ENCODE measurements around the gene LGR4.

LGR4 gene

DNA sequence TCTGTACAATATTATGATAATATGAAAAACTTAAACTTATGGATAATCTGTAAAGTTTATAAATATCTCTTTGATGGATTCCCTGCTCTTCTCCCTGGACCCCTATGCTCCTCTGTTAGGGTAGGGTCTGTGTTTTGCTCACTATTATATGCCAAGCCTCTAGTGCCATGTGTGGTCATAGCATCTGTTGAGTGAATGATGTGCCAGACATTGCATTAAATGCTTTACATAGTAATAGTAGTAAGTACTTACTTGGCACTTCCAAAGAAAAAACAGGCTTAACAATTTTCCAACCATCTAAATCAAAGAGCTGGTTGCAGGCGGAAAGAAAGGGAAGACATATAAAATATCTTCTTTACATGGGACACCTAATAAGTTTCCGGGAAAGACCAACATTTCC, 46.8 kb downstream of the LGR4 start:
- DNase-seq (ENCODE audit: low spot score): no peak

DNA sequence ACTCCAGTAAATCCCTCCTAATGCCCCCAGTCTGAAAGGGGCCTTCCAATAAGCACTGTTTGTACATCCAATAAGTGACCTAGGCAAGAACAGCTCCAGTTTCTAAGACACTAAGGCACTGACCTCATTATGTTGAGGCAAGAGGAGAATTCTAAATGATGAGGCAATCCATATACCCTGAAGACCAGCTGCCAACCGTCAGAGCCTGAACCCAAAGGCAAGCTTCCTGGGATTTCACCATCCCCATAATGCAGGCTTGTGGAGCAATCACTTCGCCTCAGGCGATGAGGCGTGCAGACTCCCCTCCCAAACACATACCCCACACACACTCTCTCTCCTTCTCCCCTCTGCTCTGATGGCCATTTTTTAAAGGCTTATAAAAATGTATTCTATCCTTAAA, 49.5 kb downstream of the LGR4 start:
- no peak for DNase-seq (ENCODE audit: low spot score)

GRCh38 chr11:27421819-27422494, 50.6 kb downstream of the LGR4 start:
- DNase-seq (ENCODE audit: low spot score): no peak

DNA sequence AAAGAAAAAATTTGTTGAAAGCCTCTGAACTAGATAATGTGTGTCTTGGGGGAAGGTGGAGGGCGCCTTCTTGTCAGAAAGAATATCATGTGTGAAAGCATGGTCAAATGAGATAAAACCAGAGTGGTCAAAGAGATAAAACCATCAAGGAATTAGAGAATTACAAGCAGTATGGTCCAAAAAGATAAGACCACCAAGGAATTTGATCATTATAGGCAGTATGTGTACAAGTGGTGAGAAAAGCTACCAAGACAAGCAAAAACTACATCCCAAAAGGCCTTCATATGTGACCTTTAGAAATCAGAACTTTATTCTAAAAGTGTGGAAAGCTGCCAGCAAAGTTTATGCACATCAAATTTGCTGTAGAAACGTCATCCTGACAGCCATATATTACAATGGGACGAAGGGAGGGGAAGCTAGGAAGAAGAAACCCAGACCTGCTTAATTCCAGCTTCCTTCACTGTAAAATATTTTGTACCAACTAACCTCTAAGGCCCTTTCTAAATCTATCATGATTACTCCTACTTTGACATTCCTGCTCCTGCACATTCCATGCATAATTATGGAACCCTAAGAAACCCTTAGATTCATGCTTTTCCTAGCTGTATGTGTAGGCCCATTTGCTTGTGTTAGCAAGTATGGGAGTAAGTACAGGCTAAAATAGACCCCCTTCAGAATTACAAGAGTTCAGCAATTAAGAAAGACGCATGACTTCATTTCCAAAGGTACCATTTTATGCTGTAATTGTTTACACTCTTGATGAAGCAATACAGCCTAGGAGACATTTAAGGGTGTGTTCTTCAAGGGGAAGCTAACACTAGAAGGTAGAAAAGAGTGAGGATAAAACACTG, 51.6 kb downstream of the LGR4 start:
- DNase-seq (ENCODE audit: low spot score): peak; percentile 65

DNA sequence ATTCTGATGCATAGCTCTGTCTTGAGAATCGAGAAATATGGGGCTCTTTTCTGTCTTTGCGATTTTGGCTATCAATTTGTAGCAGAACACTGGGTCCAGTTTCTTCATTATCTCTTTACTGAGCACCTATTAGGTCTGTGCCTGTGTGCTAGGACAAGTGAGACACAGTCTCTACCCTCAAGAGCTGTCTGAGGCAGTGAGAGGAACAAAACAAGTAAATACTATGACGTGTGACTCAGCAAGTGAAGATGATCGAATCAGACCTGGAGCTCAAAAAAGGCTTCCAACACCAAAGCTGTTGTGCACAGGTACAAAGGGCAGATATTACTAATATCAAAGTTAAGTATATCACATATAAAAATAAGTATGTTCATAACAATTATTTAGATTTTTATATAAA, 52.4 kb downstream of the LGR4 start:
- DNase-seq (ENCODE audit: low spot score): peak; percentile 66

- no peak for DNase-seq (ENCODE audit: low spot score)
Observed at GRCh38 chr11:27418356-27418755, 54.2 kb downstream of the LGR4 start.

GRCh38 chr11:27416568-27417176, 55.9 kb downstream of the LGR4 start:
- no peak for DNase-seq (ENCODE audit: low spot score)

DNA sequence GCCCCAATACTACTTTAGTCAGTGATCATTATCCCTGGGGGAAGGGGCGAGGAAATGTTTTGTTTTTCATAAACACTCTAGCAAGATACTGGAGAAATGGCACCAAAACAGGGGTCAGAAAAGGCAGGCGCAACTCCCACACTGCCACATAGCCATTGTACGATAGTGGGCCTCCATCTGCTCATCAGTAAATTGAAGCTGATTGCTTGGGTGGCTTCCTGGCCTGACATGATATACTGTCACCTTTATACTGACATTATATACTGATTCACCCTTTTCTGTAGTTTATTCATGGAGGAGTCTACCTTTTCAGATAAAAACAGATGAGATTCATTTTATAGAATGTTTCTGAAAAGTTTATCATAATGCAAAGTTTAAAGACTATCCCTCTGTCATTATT, 57.9 kb downstream of the LGR4 start:
- DNase-seq (ENCODE audit: low spot score): no peak

DNA sequence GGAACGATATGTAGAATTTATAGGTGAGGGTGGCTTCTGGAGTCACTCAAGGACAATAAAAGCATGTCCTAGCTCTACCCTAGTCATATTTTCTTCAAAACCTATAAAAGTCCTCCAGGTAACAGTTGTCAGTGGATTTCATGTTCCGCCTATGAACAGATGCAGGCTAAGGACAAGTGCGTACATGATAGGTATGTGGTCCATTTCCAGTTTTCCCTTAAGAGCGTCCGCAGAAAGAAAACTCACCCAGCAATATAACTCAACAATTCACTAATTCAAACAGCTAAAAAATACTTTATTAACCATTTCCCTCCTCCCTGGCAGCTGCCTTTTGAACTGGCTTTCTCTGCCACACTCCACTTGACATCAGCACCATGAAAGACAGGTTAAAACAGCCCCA, 59.4 kb downstream of the LGR4 start:
- DNase-seq (ENCODE audit: low spot score): no peak

DNA sequence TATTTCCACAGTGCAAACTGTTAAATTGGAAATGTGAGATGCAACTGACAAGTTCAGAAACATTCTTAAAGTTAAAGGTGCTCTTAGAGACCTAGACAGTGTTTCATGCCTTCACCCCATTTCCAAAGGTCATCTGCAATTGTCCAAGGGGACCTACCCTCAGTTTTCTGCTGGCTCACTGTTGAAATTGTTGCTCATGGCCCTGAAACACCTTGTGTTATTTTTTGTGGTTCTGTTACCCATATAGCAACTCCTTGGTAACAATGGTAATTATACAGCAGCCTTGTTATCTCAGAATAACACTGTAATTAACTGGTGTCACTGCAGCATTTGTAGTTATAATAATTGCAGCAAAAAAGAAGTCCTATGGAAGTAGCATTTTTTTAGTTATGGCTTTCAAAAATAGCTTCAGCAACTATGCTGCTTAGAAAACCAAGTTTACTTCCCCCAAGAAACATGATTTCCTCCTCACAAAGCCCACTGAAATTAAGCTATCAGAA, 60.3 kb downstream of the LGR4 start:
- DNase-seq (ENCODE audit: low spot score): no peak

DNA sequence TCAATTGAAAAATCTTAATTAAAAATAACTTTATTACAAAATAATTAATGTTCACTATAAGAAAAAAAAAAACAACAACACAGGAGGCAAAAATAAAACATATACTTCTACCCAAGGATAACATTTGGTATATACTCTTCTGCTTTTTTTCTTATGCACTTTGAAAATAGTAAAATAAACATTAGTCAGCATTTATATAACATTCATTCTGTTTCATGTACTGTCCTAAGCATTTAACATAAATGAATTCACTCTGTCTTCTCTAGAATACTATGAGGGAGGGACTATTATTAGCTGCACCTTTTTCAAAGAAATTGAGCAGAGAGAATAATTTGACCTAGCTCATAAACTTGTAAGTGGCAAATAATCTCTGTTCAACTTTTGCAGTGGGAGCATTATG, 61.3 kb downstream of the LGR4 start:
- DNase-seq (ENCODE audit: low spot score): no peak

- no peak for DNase-seq (ENCODE audit: low spot score)
Observed at GRCh38 chr11:27410272-27410671, 62.3 kb downstream of the LGR4 start.

DNA sequence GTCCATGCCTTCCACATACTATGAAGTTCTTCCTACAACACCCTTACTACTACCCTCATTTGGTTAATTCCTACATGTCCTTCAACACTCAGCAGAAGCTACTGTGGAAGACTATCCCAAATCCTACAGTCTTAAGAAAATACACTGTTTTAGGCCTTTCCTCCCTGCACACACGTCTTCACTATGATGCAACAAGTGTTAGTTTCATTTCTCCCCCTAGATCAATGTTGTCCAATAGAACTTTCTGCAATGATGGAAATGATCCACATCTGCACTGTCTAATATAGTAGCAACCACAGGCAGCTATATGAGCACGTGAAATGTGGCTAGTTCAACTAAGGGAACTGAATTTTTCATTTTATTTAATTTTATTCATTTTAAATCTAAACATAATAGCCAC, 62.8 kb downstream of the LGR4 start:
- no peak for DNase-seq (ENCODE audit: low spot score)

DNA sequence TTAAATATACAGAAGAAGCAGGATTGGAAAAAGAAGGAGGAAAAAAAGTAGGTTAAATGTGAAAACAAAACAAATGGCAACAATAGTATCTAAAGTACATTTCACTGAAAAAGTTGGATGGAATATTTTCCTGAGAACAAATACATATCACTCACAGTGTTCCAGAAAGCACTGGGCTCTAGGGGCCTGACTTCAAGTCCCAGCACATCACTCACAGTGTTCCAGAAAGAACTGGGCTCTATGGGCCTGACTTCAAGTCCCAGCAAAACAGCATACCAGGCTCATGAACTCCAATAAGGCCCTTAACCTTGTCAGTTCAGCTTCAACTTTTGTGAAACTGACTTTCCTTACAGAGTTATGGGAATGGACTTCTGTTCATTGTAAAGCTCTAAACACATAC, 63.5 kb downstream of the LGR4 start:
- no peak for DNase-seq (ENCODE audit: low spot score)

DNA sequence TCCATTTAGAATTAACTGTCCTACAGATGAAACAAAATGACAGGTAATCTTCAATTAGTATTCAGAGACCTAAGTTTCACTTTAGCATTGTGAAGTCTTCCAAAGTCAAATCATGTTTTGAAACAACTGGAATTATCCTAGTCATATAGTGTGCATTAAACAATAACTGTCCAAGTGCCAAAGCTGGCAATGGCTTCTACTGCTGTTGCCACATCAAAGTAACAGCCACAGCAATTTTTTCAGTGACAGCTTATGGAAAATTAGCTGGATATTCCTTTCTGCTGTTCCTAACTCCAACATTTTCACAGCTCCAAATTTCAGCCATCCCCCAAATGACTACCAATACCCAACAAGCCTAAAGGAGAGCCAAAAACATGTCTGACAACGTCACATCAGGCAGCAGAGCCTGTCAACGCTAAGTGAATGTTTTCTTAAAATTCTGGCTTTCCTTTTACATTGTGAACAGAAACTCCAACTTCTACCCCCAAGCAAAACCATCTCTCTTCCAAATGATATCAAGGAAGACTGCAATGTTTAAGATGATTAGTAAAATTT, 64.3 kb downstream of the LGR4 start:
- no peak for DNase-seq (ENCODE audit: low spot score)

DNA sequence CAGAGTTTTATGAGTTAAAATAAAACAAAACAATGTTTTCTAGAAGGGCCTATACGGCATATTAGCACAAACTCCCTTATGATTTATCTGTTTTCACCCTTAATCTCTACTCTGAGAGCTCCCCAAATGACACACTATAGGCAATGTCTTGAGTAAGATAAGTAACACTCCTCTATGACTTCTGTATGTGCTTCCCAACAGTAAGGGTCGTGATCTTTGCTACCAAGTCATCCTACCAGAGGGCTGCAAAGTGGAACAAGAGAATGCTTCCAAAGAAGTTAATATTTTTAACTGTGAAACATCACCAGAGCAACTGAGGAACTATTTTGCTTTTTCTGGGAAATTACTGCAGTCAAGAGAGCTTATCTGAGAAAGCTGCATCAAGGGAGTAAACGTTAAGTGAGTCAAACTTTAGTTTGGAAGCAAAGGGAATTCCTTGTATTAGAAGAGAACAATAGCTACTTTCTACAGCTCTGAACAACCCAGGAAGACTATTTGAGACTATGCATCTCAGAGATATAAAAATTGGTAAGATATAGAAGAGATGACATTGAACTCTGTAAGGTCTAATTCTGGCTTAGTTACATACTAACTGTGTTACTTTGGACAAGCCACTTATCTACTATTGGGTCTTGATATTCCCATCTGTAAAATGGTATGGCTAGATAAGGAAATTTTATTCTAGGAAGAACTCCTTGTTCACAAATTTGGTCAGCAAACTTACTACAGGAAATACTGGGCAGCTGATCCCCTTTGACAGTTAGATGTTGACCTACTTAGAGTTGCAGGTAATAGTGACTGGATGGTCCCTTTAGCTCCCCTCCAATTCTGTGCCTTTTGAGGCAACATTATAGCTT, 65.9 kb downstream of the LGR4 start:
- peak; percentile 22 for DNase-seq (ENCODE audit: low spot score)

GRCh38 chr11:27405134-27405533, 67.5 kb downstream of the LGR4 start:
- no peak for DNase-seq (ENCODE audit: low spot score)

DNA sequence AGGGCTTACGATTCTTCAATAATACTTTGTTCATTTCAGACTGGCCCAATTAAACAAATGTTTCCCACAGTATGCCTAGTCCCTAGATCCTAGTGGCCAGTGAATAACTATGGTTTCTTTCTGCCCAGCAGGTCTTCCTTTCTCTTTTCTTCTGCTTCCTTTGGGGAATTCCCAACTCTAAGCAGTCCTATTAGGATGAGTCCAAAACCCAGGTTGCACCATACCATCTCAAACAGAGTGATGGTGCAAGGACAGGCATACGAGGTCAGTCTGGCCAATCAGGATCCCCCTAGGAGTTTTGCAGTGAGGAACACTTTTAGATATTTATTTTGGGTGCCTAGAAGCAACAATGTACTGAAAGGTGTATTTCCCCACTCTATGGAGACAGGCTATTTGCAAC, 68.2 kb downstream of the LGR4 start:
- DNase-seq (ENCODE audit: low spot score): no peak

GRCh38 chr11:27403195-27403594, 69.4 kb downstream of the LGR4 start:
- no peak for DNase-seq (ENCODE audit: low spot score)

DNA sequence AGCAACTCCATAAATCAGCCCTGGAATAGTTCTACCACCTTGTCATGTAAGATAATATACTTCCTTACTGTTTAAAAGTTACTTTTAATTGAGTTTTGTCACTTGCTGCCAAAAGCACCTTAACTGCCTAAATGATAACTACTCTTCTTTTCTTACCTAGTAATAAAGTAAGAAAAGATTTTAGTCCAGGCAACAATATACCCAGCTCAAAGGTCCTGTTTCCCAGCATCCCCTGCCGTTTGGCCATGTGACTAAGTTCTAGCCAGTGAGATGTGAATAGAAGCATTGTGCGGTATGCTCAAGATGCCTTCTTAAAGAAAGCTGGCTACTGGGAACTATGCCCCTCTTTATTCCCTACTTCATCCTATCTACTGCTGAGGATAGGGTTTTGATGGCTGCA, 70.1 kb downstream of the LGR4 start:
- DNase-seq (ENCODE audit: low spot score): no peak

DNA sequence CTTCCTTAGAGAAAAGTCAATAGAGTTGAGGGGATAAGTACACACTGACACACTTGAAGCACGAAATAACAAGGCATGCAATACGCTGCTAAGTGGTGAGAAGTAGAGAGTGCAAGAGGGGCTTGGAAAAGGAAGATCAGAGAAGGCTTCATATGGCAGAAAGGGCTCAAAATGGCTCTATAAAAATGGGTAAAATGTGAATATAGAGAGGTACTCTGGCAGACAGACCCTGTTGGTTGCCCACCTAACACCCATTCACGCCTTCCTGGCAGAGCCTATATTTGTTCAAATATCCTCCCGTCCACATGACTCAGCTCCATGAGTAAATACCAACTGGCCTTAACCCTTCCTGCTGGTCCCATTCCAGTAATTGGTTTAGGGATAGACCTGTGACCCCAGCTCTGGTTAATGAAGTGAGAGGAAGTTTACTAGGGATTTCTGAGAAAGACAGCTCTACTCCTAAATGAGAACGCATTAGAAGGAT, 70.7 kb downstream of the LGR4 start:
- DNase-seq (ENCODE audit: low spot score): no peak

All from hematopoietic multipotent progenitor cell treated with erythropoietin and hydrocortisone succinate and interleukin-3 and kit ligand, for 17 days (in vitro differentiated cells).